Stimulated activated memory B cell treated with anti-CD40 and anti-IgM and Interleukin-4, amounts not matched to agents 10 μg/mL and 1 μg/mL and 100 μg/mL, for 72 hours (primary cell): ENCODE measurements around the gene SLC37A1.

Experiments used
- ATAC-seq: fragments of 150-1000 bp; cut with Tn5 transposase; 2 replicates; pipeline ENCODE4 v1.10.0; 2021
- H3K27ac Mint-ChIP-seq: one replicate; pipeline ENCODE4 v1.8.0; 2022; ENCODE audit warnings: mild to moderate bottlenecking, mixed read lengths
- H3K27me3 Mint-ChIP-seq: one replicate; pipeline ENCODE4 v1.8.0; 2022; ENCODE audit warnings: mixed read lengths
- H3K36me3 Mint-ChIP-seq: one replicate; pipeline ENCODE4 v1.8.0; 2022; ENCODE audit warnings: mixed read lengths
- H3K4me1 Mint-ChIP-seq: one replicate; pipeline ENCODE4 v1.8.0; 2022; ENCODE audit warnings: mixed read lengths
- H3K4me3 Mint-ChIP-seq: one replicate; pipeline ENCODE4 v1.8.0; 2022; ENCODE audit warnings: mild to moderate bottlenecking, moderate library complexity, mixed read lengths
- H3K9me3 Mint-ChIP-seq: one replicate; pipeline ENCODE4 v1.8.0; 2022; ENCODE audit warnings: mixed read lengths

SLC37A1 gene

DNA sequence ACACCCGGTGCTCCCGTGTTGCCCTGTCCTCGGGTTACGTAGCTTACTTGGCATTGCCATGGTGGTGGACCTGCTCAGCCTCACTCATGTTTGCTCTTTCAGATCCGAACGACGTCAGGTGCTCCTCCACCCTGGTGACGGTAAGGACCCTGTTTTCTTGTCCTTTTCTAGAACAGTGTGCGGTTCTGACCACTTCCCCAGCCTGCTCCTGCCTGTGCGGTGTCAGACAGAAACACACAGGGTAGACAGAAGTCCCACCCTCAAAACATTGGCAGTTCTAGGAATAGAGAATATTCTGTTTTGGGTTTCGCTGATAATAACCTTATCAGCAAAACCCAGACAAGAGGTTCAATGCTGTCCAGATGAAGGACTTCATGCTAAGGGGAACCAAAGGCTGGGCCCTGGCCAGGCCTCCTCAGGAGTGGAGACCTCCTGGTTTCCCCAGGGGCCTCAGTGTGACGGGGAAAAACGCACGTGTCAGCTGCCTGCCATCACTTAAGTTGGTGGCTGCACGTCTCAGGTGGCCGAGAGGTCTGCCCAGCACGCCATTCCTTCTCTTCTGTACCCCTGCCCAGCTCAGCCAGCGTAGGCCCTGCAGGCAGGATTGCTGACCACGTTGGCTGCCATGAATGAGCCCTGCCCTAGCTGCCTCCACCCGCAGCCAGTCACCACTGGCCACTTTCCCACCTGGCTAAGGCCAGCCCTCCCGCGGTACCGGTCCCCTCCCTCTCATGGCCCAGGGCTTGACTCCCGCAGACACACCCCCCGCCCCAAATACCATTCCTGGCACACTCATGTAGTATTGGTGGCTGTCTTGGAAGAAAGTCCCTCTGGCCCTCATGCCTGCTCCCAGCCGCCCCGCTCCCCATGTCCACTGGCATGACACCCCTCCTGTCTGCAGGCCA, 33.6 kb downstream of the SLC37A1 start:
- Mint-ChIP-seq H3K36me3 (peaks cover 87% of the 10 kb centered on the region), H3K27me3 (no peaks in the 10 kb centered on the region), H3K4me1 (peaks cover 29% of the 10 kb centered on the region), H3K4me3 (no peak overlapping the region), H3K9me3 (no peaks in the 10 kb centered on the region), H3K27ac (no peak overlapping the region)
- no peak for ATAC-seq

DNA sequence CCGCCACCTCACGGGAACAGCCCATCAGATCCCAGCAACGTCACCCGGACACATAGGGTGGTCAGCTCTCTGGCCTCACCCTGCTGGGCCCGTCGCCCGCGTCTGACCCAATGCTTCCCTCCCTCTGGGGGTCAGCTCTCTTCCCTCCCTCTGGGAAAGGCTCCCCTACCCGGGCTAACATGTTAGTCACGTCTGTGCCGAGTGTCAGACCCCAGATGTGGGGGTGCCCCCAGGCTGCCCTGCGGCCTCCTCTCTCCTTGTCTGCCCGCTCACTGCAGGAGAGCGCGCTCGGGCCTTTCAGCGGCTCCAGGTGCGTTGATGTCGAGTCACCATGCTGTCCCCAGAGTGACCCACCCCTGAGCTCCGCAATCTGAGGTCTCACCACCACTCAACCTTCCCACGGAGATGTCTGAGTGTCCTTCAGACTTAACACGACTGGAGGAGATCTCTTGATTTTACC, 34.3 kb downstream of the SLC37A1 start:
- Mint-ChIP-seq H3K27ac (peak overlapping the region; percentile 75), H3K4me3 (no peak overlapping the region), H3K9me3 (no peaks in the 10 kb centered on the region), H3K36me3 (peaks cover 83% of the 10 kb centered on the region), H3K27me3 (no peaks in the 10 kb centered on the region), H3K4me1 (peaks cover 29% of the 10 kb centered on the region)
- no peak for ATAC-seq

DNA sequence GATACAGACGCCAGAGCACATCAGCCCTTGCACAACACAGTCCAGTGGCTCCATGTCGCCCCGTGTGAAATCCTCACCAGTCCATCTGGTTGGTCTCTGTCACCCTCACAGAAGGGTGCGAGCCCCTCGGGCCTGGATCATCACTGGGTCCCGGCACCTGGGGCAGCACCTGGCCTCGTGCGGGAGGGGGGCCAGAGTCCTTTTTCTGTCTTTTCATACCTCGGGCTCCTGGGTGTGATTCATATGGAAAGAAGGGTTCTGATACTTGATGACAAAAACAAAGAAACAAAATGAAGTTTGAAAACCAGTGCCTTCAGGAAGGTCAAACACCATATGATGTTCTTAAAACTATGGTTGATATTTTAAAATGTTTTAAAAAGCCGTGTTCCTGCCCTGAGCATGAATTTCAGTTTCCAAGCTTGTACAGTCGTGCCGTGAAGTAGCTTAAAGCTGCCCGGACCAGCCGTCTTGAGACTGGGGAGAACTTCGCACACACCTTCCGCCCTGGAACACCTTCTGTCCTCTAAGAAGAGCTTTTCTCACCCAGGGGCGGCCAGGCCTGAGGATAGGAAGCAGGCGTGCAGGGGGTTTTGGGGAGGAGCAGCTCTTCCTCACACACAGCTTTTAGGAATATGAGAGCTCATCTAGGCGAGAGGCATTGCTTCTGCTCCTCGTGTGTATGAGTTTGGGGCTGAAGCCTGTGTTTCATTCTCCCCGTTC, 35.2 kb downstream of the SLC37A1 start:
- Mint-ChIP-seq H3K4me3 (peak overlapping the region; percentile 2), H3K4me1 (peaks cover 29% of the 10 kb centered on the region), H3K27me3 (no peaks in the 10 kb centered on the region), H3K27ac (peak overlapping the region; percentile 75), H3K36me3 (peaks cover 74% of the 10 kb centered on the region), H3K9me3 (no peaks in the 10 kb centered on the region)
- no peak for ATAC-seq

DNA sequence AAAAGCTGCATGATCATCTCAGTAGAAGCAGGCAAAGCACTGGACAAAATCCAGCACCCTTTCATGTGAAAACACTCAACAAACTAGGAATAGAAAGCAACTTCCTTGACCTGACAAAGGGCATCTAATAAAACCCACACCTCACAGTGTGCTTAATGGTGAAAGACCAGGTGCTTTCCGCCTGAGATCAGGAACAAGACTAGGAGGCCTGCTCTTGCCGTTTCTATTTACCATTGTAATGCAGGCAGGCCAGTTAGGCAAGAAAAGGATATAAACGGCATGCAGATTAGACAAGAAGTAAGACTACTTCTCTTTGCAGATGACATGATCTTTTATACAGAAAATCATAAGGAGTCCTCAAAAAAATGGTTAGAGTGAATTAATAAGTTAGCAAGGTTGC, 37.2 kb downstream of the SLC37A1 start:
- no peak overlapping the region for H3K4me3 Mint-ChIP-seq
- H3K9me3 Mint-ChIP-seq: no peaks in the 10 kb centered on the region
- H3K27me3 Mint-ChIP-seq: no peaks in the 10 kb centered on the region
- peaks cover 70% of the 10 kb centered on the region for H3K36me3 Mint-ChIP-seq
- ATAC-seq: no peak
- H3K4me1 Mint-ChIP-seq: peaks cover 17% of the 10 kb centered on the region
- no peak overlapping the region for H3K27ac Mint-ChIP-seq

DNA sequence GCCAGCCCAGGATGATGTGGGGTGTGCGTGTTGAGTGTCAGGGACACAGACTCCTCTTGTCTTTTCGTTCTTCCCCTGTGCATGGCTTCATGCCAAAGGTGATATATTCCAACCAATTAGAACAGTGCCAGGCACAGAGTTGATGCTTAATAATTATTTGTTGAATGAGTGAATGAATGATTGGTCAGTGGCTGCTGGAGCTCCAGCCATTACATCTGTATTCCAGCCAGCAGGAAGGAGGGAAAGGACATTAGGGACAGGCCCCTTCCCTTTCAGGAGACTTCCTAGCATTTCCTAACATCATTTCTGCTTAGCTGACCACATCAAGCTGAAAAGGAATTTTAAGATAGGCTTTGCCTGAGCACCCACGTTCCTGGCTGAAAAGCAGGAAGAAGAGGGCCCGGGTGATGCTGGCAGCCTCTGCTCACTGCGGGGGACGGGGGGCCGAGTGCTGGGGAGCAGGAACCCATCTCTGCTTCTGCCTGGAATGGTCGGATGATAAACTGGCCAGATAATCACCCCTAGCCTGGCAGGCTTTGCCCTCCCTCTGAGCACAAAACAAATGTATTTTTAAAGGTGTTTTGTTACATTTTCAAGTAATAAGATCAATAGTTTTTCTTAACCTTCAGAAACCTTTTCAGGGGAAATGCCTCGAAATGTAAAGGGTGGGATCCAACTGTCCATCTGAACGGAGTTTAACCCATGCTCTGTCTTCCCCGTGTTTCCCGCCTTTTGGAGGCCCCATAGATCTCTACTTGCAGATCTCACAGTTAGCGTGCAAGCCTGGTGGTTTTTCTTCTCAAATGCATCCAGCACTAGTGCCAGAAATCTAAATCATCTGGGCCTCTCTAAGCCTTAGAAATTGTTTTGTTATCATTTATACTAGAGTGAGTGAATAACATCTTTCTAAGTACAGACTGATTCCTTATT, 39.0 kb downstream of the SLC37A1 start:
- H3K27me3 Mint-ChIP-seq: no peaks in the 10 kb centered on the region
- peaks cover 60% of the 10 kb centered on the region for H3K36me3 Mint-ChIP-seq
- H3K4me3 Mint-ChIP-seq: no peak overlapping the region
- ATAC-seq: no peak
- no peaks in the 10 kb centered on the region for H3K9me3 Mint-ChIP-seq
- H3K27ac Mint-ChIP-seq: peak overlapping the region; percentile 12
- peaks cover 34% of the 10 kb centered on the region for H3K4me1 Mint-ChIP-seq

DNA sequence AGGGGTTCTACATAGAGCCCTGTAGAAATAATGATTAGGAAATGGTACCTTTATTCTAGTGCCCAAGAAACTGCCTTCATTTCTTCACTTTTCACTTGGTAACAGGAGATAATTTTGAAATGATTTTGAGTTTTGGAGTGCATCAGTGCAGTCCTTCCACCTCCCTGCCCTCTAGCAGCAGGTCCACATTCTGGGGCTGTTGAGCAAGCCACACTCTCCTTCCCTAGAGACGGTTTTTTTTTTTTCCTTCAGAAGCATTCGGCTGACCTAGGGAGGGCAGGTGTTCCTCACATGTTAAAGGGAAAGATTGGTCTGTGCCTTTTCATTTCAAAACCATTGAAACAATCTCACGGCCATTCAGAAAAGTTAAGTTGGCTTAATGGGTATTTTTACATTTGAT, 39.8 kb downstream of the SLC37A1 start:
- peaks cover 53% of the 10 kb centered on the region for H3K36me3 Mint-ChIP-seq
- H3K27ac Mint-ChIP-seq: peak overlapping the region; percentile 12
- no peak for ATAC-seq
- H3K27me3 Mint-ChIP-seq: no peaks in the 10 kb centered on the region
- peaks cover 27% of the 10 kb centered on the region for H3K4me1 Mint-ChIP-seq
- no peaks in the 10 kb centered on the region for H3K9me3 Mint-ChIP-seq
- H3K4me3 Mint-ChIP-seq: no peak overlapping the region

DNA sequence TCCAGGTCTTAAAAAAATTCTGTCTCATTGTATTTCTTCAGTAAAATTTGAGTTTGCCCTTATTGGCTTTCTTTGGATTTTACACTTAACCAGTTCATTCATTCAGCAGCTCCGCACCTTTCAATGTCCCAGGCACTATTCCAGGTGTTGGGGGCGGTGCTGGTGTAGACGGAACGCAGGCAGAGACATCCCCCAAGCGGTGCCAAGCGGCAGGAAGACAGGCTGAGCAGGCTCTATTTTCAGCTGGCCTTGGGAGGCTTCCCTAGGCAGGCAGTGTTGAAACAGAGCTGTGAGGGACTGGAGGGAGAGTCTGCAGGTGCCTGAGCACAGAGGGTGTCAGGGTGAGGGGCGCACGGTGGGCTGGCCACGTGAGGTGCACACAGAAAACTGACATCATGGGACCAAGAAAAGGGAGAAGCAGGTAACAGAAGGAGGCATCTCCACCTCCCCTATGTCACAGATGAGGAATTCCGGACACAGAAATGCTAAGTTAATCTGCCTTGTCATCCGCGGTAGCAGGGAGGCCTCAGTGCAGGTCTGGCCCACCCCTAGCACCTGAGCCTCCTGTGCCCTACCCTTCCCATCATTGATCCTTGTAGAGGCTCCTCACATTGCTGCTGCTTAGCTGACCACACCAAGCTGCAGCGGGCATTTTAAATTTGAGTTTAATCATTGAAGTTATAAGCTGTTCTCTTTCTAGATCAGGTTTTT, 40.8 kb downstream of the SLC37A1 start:
- Mint-ChIP-seq H3K9me3 (no peaks in the 10 kb centered on the region), H3K4me1 (peaks cover 22% of the 10 kb centered on the region), H3K27me3 (no peaks in the 10 kb centered on the region), H3K27ac (no peak overlapping the region), H3K36me3 (peaks cover 51% of the 10 kb centered on the region), H3K4me3 (no peak overlapping the region)
- ATAC-seq: no peak

DNA sequence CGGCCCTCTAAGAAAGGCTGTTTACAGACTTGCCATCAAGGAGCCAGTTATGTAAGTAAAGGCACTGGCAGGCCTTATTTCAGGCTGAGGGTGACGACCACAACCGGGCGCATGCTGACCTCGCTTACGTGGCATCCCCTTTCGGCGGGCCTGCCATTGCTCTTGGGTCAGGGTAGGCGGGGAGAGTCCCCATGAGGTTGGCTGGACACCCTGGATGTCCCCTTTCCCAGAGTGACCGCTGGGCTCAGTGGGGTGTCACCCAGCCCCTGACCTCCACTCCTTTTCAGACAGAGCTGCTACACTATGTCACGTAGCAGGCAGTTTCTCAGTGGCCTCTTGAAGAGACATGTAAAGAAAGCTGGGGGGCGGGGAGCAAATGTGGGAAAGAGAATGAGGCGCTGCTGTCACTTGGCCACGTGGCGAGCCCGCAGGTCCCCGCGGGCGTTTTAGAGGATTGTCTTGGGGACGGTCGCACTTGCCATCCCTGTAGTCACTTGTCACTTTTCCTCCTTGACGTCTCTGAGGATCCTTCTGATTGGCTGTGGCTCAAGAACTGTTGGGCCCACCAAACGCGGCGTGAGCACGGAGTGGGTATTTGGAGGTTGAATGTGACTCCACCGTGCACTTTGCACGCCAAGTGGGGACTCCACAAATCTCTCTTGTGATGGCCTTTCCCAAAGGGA, 42.2 kb downstream of the SLC37A1 start:
- Mint-ChIP-seq H3K9me3 (no peaks in the 10 kb centered on the region), H3K4me3 (no peak overlapping the region), H3K27ac (no peak overlapping the region), H3K27me3 (no peaks in the 10 kb centered on the region), H3K4me1 (peaks cover 37% of the 10 kb centered on the region), H3K36me3 (peaks cover 53% of the 10 kb centered on the region)
- ATAC-seq: no peak

DNA sequence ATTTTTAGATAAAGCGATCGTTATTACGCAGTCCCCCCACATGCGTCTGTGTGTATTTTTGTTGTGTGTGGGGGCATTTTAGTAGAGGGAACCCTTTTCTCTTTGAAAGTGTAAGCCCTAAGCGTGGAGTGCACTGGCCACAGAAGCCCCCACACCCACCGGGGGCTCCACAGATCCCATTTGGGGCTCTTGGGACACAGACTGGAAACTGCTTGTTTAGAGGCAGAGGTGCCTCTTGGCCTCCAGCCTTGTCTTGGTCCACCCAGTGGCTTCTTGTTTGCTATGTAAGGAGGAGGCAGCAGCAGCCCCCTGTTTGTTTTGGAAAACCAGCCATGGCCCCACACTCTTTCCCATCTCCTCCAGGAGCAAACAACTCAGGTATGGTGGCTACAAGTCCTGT, 42.8 kb downstream of the SLC37A1 start:
- Mint-ChIP-seq H3K27me3 (no peaks in the 10 kb centered on the region), H3K4me1 (peaks cover 43% of the 10 kb centered on the region), H3K36me3 (peaks cover 53% of the 10 kb centered on the region), H3K27ac (peak overlapping the region; percentile 77), H3K4me3 (no peak overlapping the region), H3K9me3 (no peaks in the 10 kb centered on the region)
- no peak for ATAC-seq

DNA sequence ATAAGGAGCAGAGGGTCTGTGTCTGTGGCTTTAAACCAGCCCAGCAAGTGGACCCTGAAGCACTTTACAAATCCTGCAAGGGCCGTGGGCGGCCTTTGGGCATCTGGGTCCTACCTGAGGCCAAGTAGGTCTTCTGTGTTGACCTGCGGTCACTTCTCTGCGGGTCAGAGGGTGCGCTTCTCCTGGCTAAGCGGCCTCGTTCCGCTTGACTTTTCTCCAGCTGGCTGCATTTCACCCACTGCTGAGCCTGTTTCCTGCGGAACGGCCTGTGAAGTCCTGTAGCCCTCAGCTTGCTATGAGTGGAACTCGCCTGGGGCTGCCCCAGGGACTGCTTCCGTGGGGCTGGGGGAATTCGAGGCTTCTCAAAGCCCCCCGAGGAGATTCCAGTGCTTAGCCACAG, 43.3 kb downstream of the SLC37A1 start:
- no peaks in the 10 kb centered on the region for H3K27me3 Mint-ChIP-seq
- H3K27ac Mint-ChIP-seq: peak overlapping the region; percentile 77
- peak; percentile 77 for ATAC-seq
- no peaks in the 10 kb centered on the region for H3K9me3 Mint-ChIP-seq
- peaks cover 54% of the 10 kb centered on the region for H3K36me3 Mint-ChIP-seq
- H3K4me1 Mint-ChIP-seq: peaks cover 48% of the 10 kb centered on the region
- H3K4me3 Mint-ChIP-seq: peak overlapping the region; percentile 47

DNA sequence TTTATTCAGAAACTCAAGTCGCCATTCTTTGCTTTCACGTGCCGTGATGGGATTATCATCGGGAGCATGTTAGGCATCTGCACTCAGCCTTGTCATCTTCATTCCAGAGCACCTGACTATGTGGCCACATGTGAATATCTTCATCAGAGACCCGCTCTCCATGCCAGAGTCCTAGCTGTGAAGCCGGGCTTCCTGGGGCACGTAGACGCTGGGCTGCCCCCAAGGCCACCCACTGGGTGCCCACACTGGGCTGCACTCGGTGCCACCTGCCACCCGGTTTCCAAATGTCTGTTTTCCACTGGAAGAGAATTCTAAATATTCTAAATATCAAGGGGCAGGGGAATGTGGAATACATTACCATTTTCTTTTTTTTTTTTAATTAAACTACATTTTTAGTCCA, 43.8 kb downstream of the SLC37A1 start:
- peak overlapping the region; percentile 77 for H3K27ac Mint-ChIP-seq
- no peak for ATAC-seq
- H3K9me3 Mint-ChIP-seq: no peaks in the 10 kb centered on the region
- H3K27me3 Mint-ChIP-seq: no peaks in the 10 kb centered on the region
- no peak overlapping the region for H3K4me3 Mint-ChIP-seq
- H3K4me1 Mint-ChIP-seq: peaks cover 53% of the 10 kb centered on the region
- peaks cover 58% of the 10 kb centered on the region for H3K36me3 Mint-ChIP-seq

DNA sequence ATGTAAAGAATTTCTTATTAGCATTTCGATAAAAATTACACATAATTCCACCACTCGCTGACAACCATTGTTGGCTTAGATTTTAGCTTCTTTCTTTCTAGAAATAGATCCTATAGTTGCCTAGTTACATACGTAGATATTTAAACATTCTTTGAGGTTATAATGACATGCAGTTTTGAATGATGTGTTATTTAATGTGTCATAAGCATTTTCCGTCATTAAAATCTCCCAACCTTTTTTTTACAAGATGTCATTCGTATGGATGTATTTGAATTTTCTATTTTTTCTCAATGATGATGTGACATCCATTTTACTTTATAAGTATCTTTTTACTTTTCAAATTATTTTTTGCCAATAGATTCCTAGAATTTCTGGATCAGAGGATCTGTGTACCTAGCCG, 44.7 kb downstream of the SLC37A1 start:
- Mint-ChIP-seq H3K4me1 (peaks cover 55% of the 10 kb centered on the region), H3K9me3 (no peaks in the 10 kb centered on the region), H3K27ac (no peak overlapping the region), H3K27me3 (no peaks in the 10 kb centered on the region), H3K4me3 (no peak overlapping the region), H3K36me3 (peaks cover 64% of the 10 kb centered on the region)
- no peak for ATAC-seq

DNA sequence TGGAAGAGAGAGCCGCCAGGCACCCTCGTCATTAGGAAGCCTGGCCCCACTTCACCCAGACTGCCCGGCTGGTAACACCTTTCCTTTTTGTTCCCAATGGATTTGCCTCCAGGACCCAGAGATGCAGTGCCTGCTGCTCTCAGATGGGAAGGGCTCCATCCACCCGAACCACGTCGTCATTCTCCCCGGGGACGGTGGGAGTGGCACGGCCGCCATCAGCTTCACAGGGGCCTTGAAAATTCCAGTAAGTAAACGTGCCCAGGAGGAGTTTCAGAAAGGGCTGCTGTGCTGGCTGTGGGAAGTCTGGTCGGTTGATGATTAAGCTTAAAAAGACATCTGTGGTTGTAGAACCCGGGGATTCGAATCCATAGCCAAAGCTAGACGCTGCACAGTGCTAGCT, 45.2 kb downstream of the SLC37A1 start:
- no peak for ATAC-seq

DNA sequence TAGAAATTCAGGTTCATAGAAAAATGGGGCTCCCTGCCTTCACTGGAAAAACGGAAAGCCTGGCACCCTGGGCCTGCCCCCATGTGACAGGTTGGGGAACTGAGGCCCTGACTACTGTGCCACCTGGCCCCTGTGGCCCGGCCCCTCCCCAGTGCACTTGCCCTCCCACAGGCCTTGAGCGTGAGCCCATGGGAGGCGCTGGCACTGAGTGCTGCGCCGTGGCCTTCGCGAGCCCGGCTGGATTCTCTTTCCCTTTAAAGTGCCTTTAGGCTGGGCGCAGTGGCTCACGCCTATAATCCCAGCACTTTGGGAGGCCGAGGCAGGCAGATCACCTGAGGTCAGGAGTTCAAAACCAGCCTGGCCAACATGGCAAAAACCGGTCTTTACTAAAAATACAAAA, 45.7 kb downstream of the SLC37A1 start:
- Mint-ChIP-seq H3K4me1 (peaks cover 55% of the 10 kb centered on the region), H3K27ac (peak overlapping the region; percentile 57), H3K36me3 (peaks cover 68% of the 10 kb centered on the region), H3K4me3 (no peak overlapping the region), H3K27me3 (no peaks in the 10 kb centered on the region), H3K9me3 (no peaks in the 10 kb centered on the region)
- ATAC-seq: no peak

More for the DNA sequence above, 45.2 kb downstream of the SLC37A1 start:
- H3K9me3 Mint-ChIP-seq: no peaks in the 10 kb centered on the region
- H3K4me1 Mint-ChIP-seq: peaks cover 55% of the 10 kb centered on the region
- H3K4me3 Mint-ChIP-seq: no peak overlapping the region
- no peak overlapping the region for H3K27ac Mint-ChIP-seq
- H3K36me3 Mint-ChIP-seq: peaks cover 69% of the 10 kb centered on the region
- H3K27me3 Mint-ChIP-seq: no peaks in the 10 kb centered on the region
